Subcutaneous adipose tissue (tissue), 4 donors: ENCODE measurements around the gene FAM168B. TPM values are rescaled to one million over a fixed set of nuclear protein-coding genes. Genes with fewer than 3 reads are reported as not detected.

Experiments
- total RNA-seq, 4 donors: library from RNA; depleted of rRNA; stranded (reverse); fragments of >200 nt; gene quantifications; one replicate each; pipeline ENCODE4 v1.1.0, GENCODE V29; 2016
- TF ChIP-seq, protein P1 (sequence below): fragments of 450-650 bp; IDR thresholded peaks from one replicate; pipeline ENCODE4 v1.5.1; 2016; ENCODE audit warnings: low read depth, mild to moderate bottlenecking, control low read depth, antibody characterized with exemption, moderate library complexity

FAM168B gene
- total RNA-seq, 4 donors from 2014 or later = 72.1 to 107 (median 87.2) TPM

DNA sequence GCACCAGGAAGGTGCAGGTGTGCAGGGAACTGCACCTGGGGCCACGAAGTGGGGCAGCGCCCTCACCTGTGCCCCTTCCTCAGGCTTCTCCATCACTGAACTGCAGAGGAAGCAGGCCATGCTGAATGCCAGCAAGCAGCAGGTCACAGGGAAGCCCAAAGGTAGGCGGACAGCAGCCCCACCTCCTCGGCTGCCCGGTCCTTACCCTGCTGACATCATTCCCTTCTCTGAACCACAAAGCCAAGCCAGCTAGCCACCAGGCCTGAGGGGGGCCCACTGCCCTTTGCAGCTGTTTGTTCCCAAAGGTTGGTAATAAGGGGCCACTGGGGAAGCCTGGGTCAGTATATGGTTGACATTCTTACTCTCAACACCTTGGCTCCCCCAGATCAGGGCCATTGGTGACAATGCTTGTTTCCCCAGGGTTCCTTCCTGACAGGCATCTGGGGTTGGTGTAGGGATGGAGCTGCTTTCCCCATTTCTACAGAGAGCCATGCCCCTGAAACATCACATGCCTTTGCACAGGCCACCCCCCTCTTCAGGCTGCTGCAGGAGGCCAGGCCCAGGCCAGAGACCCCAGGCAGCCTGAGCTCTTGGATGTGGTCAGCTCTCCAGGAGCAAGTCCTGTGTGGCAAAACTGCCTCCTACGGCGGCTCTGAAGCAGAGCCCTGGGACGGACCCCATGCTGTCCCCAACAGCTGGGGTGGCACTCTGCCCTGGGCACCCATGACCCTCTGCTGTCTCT lies 47.8 kb downstream of the FAM168B start:
- TF ChIP-seq, protein P1, sequence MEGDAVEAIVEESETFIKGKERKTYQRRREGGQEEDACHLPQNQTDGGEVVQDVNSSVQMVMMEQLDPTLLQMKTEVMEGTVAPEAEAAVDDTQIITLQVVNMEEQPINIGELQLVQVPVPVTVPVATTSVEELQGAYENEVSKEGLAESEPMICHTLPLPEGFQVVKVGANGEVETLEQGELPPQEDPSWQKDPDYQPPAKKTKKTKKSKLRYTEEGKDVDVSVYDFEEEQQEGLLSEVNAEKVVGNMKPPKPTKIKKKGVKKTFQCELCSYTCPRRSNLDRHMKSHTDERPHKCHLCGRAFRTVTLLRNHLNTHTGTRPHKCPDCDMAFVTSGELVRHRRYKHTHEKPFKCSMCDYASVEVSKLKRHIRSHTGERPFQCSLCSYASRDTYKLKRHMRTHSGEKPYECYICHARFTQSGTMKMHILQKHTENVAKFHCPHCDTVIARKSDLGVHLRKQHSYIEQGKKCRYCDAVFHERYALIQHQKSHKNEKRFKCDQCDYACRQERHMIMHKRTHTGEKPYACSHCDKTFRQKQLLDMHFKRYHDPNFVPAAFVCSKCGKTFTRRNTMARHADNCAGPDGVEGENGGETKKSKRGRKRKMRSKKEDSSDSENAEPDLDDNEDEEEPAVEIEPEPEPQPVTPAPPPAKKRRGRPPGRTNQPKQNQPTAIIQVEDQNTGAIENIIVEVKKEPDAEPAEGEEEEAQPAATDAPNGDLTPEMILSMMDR = no peak

GRCh38 chr2:131044757-131045150 lies 48.5 kb downstream of the FAM168B start:
- TF ChIP-seq, protein P1 = no peak

GRCh38 chr2:131044075-131044756 lies 49.0 kb downstream of the FAM168B start:
- TF ChIP-seq, protein P1 = no peak

DNA sequence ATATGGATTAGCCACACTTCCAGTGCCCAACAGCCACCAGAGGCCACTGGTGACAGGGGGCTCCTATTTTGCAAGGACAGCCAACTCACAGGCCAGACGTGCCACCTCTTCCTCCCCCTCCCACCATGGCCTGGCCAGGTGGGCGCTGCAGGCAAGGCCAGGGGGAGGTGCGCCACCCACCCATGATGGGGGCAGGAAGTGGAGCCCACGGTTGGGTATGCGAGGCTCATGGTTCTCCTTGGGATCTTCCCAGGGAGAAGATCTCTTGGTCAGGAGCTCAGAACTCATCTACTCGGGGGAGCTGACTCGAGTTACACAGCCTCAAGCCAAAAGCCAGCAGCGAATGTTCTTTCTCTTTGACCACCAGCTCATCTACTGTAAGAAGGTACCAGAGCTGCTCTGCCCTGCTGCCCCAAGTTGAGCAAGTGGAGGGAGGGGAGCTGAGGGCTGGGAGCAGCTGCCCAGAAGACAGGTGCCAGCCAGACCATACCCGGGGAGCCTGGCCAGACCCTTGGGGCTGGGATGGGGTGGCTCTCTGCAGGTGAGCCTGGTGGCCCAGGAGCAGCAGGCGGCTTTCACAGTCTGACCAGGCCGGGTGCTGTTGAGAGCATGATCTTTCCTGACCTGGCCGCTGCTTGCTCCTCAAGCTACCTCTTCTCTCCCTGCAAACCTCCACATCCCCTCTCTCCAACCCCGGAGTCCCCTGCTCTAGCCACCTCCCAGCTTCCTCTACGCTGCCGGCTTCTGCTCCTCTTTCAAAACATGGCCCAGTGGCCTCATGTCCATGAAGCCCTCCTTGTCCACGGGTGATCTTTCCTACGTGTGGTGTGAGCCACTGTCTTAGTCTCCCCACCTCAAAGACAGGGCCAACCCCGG lies 49.8 kb downstream of the FAM168B start:
- TF ChIP-seq, protein P1 = no peak

GRCh38 chr2:131042148-131042775 lies 51.0 kb downstream of the FAM168B start:
- TF ChIP-seq, protein P1 = no peak

DNA sequence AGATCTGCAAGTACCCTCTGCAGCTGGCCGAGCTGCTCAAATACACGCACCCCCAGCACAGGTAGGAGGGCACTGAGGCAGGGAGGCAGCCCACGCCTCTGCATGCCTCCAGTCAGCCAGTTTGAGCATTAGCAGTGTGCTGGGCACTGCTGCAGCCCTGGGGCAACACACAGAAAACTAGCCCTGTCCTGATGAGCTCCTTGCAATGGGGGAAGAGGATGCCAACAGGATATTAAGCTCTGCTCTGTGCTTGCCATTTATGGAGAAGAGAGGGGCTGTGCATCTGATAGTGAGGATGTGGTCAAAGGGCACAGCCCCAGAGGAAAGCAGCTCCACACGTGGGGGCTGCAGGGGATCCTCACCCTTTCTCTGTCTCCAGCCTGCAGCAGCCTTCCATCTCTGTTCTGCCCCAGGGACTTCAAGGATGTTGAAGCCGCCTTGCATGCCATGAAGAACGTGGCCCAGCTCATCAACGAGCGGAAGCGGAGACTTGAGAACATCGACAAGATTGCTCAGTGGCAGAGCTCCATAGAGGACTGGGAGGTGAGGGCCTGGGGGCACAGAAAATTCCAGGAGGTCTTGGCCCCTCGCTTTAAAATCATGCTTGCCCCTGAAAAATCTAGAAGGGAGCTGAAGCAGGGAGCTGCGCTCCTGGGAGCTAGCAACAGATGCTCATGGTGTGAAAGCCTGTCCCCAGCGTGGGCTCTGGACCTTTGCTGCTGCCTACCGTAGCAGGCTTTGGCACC lies 51.7 kb downstream of the FAM168B start:
- TF ChIP-seq, protein P1 = no peak
